OCI-LY3 (cell line): ENCODE measurements around the gene ARHGAP12.

ENCODE experiments used
- CTCF ChIP-seq: fragments of 200-600, 300-600 bp; sonication (generic); IDR thresholded peaks from 2 replicates; pipeline ENCODE4 v1.5.1; 2014; ENCODE audit warnings: antibody characterized with exemption, low read length, low read depth
- EZH2phosphoT487 ChIP-seq: fragments of 200-600 bp; shearing (Covaris generic); IDR thresholded peaks from 2 replicates; pipeline ENCODE4 v1.6.1; 2018; ENCODE audit warnings: antibody characterized with exemption, mixed run types, low read depth

- TF ChIP-seq CTCF (no peak), EZH2phosphoT487 (no peak)
Observed at GRCh38 chr10:31847515-31847914, 81.1 kb downstream of the ARHGAP12 start.
